HL-60 (cell line): Measurements from ENCODE around the gene SMARCA4.

Experiments
- DNase-seq, 2 experiments: peaks; one replicate each; pipeline ENCODE4 v3.0.0-alpha.2; 2010 to 2020; ENCODE audit warnings: low read depth in 1 of 2, low spot score in 1 of 2
- H3K27ac ChIP-seq: fragments of 250-450 bp; sonication (Bioruptor Pico); replicated peaks from 2 replicates; pipeline ENCODE4 v1.5.1; 2020; ENCODE audit warnings: mild to moderate bottlenecking, moderate library complexity
- H3K27me3 ChIP-seq: fragments of 250-450 bp; sonication (Bioruptor Pico); 2 replicates; pipeline ENCODE4 v1.5.1; 2021; ENCODE audit warnings: mild to moderate bottlenecking, moderate library complexity; ENCODE audit not compliant: insufficient read depth, poor library complexity, severe bottlenecking
- H3K4me3 ChIP-seq: replicated peaks from 2 replicates; pipeline ENCODE4 v1.5.1; 2011; ENCODE audit warnings: mild to moderate bottlenecking, control low read depth, low read length; ENCODE audit not compliant: insufficient read depth
- CTCF ChIP-seq: IDR thresholded peaks from one replicate; pipeline ENCODE4 v1.5.1; 2011; ENCODE audit warnings: low read length, control low read depth, inconsistent platforms; ENCODE audit not compliant: insufficient read depth
- GABPA ChIP-seq: IDR thresholded peaks from 2 replicates; pipeline ENCODE4 v1.6.1; 2012; ENCODE audit warnings: low read depth
- POLR2AphosphoS5 ChIP-seq: IDR thresholded peaks from 2 replicates; pipeline ENCODE4 v1.6.1; 2012; ENCODE audit warnings: low read depth
- REST ChIP-seq: IDR thresholded peaks from 2 replicates; pipeline ENCODE4 v1.6.1; 2012; ENCODE audit warnings: low read depth; ENCODE audit not compliant: insufficient replicate concordance
- SPI1 ChIP-seq: IDR thresholded peaks from 2 replicates; pipeline ENCODE4 v1.6.1; 2012; ENCODE audit warnings: low read depth, mild to moderate bottlenecking, borderline replicate concordance

SMARCA4 gene

DNA sequence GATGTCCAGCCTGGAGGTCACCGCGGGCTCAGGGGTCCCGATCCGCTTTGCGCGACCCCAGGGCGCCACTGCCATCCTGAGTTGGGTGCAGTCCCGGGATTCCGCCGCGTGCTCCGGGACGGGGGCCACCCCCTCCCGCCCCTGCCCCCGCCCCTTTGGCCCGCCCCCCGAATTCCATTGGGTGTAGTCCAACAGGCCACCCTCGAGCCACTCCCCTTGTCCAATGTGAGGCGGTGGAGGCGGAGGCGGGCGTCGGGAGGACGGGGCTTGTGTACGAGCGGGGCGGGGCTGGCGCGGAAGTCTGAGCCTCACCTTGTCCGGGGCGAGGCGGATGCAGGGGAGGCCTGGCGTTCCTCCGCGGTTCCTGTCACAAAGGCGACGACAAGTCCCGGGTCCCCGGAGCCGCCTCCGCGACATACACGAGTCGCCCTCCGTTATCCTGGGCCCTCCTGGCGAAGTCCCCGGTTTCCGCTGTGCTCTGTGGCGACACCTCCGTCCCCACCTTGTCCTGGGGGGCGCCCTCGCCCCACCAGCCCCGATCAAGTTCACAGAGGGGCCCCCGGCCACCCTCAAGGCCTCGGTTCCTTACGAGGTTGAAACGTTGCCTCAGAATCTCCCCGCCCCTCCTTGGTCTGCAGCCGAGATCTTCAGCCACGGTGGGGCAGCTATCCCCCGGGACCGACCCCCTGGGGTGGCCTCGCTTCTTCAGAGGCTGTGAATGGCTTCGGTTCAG lies 129.6 kb downstream of the SMARCA4 start:
- no peak for TF ChIP-seq GABPA
- no peak for TF ChIP-seq CTCF
- peak; percentile 47; the same call in 1 of the 2 replicates for TF ChIP-seq POLR2AphosphoS5
- TF ChIP-seq SPI1, result peak; percentile 23; the same call in 1 of the 2 replicates
- peak; percentile 94 to 99 for DNase-seq
- Histone ChIP-seq H3K27me3 (no peaks in the 10 kb centered on the region), H3K27ac (peak overlapping the region; percentile 90), H3K4me3 (peak overlapping the region; percentile 72)

DNA sequence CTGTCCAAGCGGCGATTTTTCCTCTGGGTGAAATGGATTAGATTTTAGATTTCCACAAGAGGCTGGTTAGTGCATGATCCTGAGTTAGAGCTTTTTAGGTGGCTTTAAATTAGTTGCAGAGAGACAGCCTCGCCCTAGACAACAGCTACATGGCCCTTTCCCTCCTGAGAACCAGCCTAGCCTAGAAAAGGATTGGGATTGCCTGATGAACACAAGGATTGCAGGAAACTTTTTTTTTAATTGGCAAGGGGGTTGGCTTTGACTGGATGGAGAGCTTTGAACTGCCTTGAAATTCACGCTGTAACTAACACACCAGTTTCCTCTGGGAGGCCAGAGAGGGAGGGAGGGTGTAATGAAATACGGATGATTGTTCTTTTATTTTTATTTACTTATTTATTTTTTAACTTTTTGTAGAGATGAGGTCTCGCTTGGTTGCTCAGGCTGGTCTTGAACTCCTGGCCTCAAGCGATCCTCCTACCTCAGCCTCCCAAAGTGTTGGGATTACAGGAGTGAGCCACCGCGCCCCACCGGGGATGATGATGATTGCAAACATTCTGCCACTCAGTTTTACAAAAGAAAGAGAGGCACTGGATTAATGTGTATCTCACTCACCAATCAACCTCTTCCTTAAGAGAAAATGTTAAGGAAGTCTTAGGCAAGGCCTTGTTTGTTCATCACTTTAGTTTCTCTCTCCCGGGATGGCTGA lies 130.3 kb downstream of the SMARCA4 start:
- Histone ChIP-seq H3K27ac (peak overlapping the region; percentile 90), H3K27me3 (no peaks in the 10 kb centered on the region), H3K4me3 (peak overlapping the region; percentile 72)
- DNase-seq, result no peak
- TF ChIP-seq POLR2AphosphoS5, result no peak; the same call in 1 of the 2 replicates
- TF ChIP-seq REST, result no peak
- no peak for TF ChIP-seq CTCF
- TF ChIP-seq GABPA, result no peak
- TF ChIP-seq SPI1, result no peak

- TF ChIP-seq POLR2AphosphoS5, result peak; percentile 27; the same call in 1 of the 2 replicates
- TF ChIP-seq CTCF, result no peak
- no peak for TF ChIP-seq SPI1
- no peak for TF ChIP-seq GABPA
- TF ChIP-seq REST, result no peak
- H3K4me3 ChIP-seq, result peak overlapping the region; percentile 72; the same call in 1 of the 2 replicates
- H3K27me3 ChIP-seq, result no peaks in the 10 kb centered on the region
- DNase-seq, result peak; percentile 68 to 78
- peak overlapping the region; percentile 90 for H3K27ac ChIP-seq
Measured at GRCh38 chr19:11091703-11092153, 130.9 kb downstream of the SMARCA4 start.
